ENCODE measurements around the gene KRI1.

KRI1 gene

GRCh38 chr19:10550336-10550735 lies 15.5 kb downstream of the KRI1 start:
- peaks cover 30% of the 10 kb centered on the region for H3F3A ChIP-seq (ENCODE audit: low read depth)
- peaks cover 57% of the 10 kb centered on the region; the same call in 1 of the 2 replicates for H3K36me3 ChIP-seq (ENCODE audit: insufficient read depth, low read length)
- no peak overlapping the region for H3K4me3 ChIP-seq (ENCODE audit: low read length, poor library complexity, severe bottlenecking)
- H3K4me2 ChIP-seq (ENCODE audit: low read depth, low read length, poor library complexity, severe bottlenecking): no peak overlapping the region
- no peak overlapping the region for H3K9ac ChIP-seq (ENCODE audit: low read depth, low read length, poor library complexity, severe bottlenecking)
- peaks cover 66% of the 10 kb centered on the region for H3K79me2 ChIP-seq (ENCODE audit: insufficient read depth, low read length)
- H3K4me1 ChIP-seq (ENCODE audit: insufficient read depth, low read length, poor library complexity, severe bottlenecking): peaks cover 55% of the 10 kb centered on the region
- no peaks in the 10 kb centered on the region for H3K9me2 ChIP-seq (replicated peaks; ENCODE audit: low read depth, low read length)
- H3K27me3 ChIP-seq (ENCODE audit: insufficient read depth, low read length, poor library complexity, severe bottlenecking): no peaks in the 10 kb centered on the region
- no peak overlapping the region for H2AFZ ChIP-seq (ENCODE audit: low read length)
- TF ChIP-seq EZH2phosphoT487 (IDR thresholded peaks at IDR 0.05; ENCODE audit: borderline replicate concordance) (no peak), CTCF (conservative IDR thresholded peaks at IDR 0.05; ENCODE audit: low read length) (no peak)
- peaks cover 7% of the 10 kb centered on the region for H4K20me1 ChIP-seq (ENCODE audit: insufficient read depth, low read length, poor library complexity, severe bottlenecking)
- H3K9me3 ChIP-seq (ENCODE audit: insufficient read depth, low read depth, low read length): no peaks in the 10 kb centered on the region

- H2AFZ ChIP-seq (ENCODE audit: low read length): no peak overlapping the region
- H3K9me2 ChIP-seq (replicated peaks; ENCODE audit: low read depth, low read length): no peaks in the 10 kb centered on the region
- no peak overlapping the region for H3K4me2 ChIP-seq (ENCODE audit: low read depth, low read length, poor library complexity, severe bottlenecking)
- peaks cover 12% of the 10 kb centered on the region for H4K20me1 ChIP-seq (ENCODE audit: insufficient read depth, low read length, poor library complexity, severe bottlenecking)
- H3K9ac ChIP-seq (ENCODE audit: low read depth, low read length, poor library complexity, severe bottlenecking): no peak overlapping the region
- peaks cover 54% of the 10 kb centered on the region; the same call in 1 of the 2 replicates for H3K36me3 ChIP-seq (ENCODE audit: insufficient read depth, low read length)
- no peaks in the 10 kb centered on the region for H3K9me3 ChIP-seq (ENCODE audit: insufficient read depth, low read depth, low read length)
- peaks cover 24% of the 10 kb centered on the region for H3F3A ChIP-seq (ENCODE audit: low read depth)
- peaks cover 49% of the 10 kb centered on the region for H3K4me1 ChIP-seq (ENCODE audit: insufficient read depth, low read length, poor library complexity, severe bottlenecking)
- H3K79me2 ChIP-seq (ENCODE audit: insufficient read depth, low read length): peaks cover 68% of the 10 kb centered on the region
- no peaks in the 10 kb centered on the region for H3K27me3 ChIP-seq (ENCODE audit: insufficient read depth, low read length, poor library complexity, severe bottlenecking)
- TF ChIP-seq CTCF (conservative IDR thresholded peaks at IDR 0.05; ENCODE audit: low read length) (no peak), EZH2phosphoT487 (IDR thresholded peaks at IDR 0.05; ENCODE audit: borderline replicate concordance) (no peak)
- H3K4me3 ChIP-seq (ENCODE audit: low read length, poor library complexity, severe bottlenecking): no peak overlapping the region
These were observed 16.1 kb downstream of the KRI1 start for GRCh38 chr19:10549733-10550132.

GRCh38 chr19:10548746-10549276 lies 17.0 kb downstream of the KRI1 start:
- H4K20me1 ChIP-seq (ENCODE audit: insufficient read depth, low read length, poor library complexity, severe bottlenecking): peaks cover 20% of the 10 kb centered on the region
- H3K4me3 ChIP-seq (ENCODE audit: low read length, poor library complexity, severe bottlenecking): no peak overlapping the region
- peaks cover 44% of the 10 kb centered on the region for H3K4me1 ChIP-seq (ENCODE audit: insufficient read depth, low read length, poor library complexity, severe bottlenecking)
- TF ChIP-seq EZH2phosphoT487 (IDR thresholded peaks at IDR 0.05; ENCODE audit: borderline replicate concordance) (no peak), CTCF (conservative IDR thresholded peaks at IDR 0.05; ENCODE audit: low read length) (no peak)
- no peaks in the 10 kb centered on the region for H3K9me2 ChIP-seq (replicated peaks; ENCODE audit: low read depth, low read length)
- H3F3A ChIP-seq (ENCODE audit: low read depth): peaks cover 19% of the 10 kb centered on the region
- H3K4me2 ChIP-seq (ENCODE audit: low read depth, low read length, poor library complexity, severe bottlenecking): no peak overlapping the region
- no peak overlapping the region for H3K9ac ChIP-seq (ENCODE audit: low read depth, low read length, poor library complexity, severe bottlenecking)
- peaks cover 6% of the 10 kb centered on the region for H3K27me3 ChIP-seq (ENCODE audit: insufficient read depth, low read length, poor library complexity, severe bottlenecking)
- no peak overlapping the region for H2AFZ ChIP-seq (ENCODE audit: low read length)
- H3K79me2 ChIP-seq (ENCODE audit: insufficient read depth, low read length): peaks cover 77% of the 10 kb centered on the region
- H3K9me3 ChIP-seq (ENCODE audit: insufficient read depth, low read depth, low read length): no peaks in the 10 kb centered on the region
- peaks cover 53% of the 10 kb centered on the region; the same call in 1 of the 2 replicates for H3K36me3 ChIP-seq (ENCODE audit: insufficient read depth, low read length)
